HFFc6 (cell line): ENCODE measurements around the gene PIM2. TPM values are rescaled to one million over a fixed set of nuclear protein-coding genes. Genes with fewer than 3 reads are reported as not detected.

Source experiments
- DNase-seq: peaks from one replicate; pipeline ENCODE4 v3.0.0-alpha.2; 2018
- H3K27ac Mint-ChIP-seq: 2 replicates; pipeline ENCODE4 v1.8.0; 2020; ENCODE audit warnings: mild to moderate bottlenecking, mixed read lengths
- H3K27me3 Mint-ChIP-seq: 2 replicates; pipeline ENCODE4 v1.8.0; 2021; ENCODE audit warnings: mild to moderate bottlenecking, moderate library complexity, mixed read lengths; ENCODE audit not compliant: insufficient read depth
- H3K36me3 Mint-ChIP-seq: 2 replicates; pipeline ENCODE4 v1.8.0; 2021; ENCODE audit warnings: low read depth, mixed read lengths
- H3K4me1 Mint-ChIP-seq: 2 replicates; pipeline ENCODE4 v1.8.0; 2020; ENCODE audit warnings: low read depth, mixed read lengths
- H3K4me3 Mint-ChIP-seq: 2 replicates; pipeline ENCODE4 v1.8.0; 2020; ENCODE audit warnings: mild to moderate bottlenecking, moderate library complexity, mixed read lengths
- H3K9me3 Mint-ChIP-seq: 2 replicates; pipeline ENCODE4 v1.8.0; 2020; ENCODE audit warnings: mild to moderate bottlenecking, mixed read lengths
- total RNA-seq, 6 experiments: library from RNA; stranded (reverse); fragmentation: NEBNext Ultra II Directional; extraction: Animal tissue kit (Norgen Biotek cat#: 25700); gene quantifications; 2 replicates in 1 of 6; 3 replicates in 5 of 6; pipeline ENCODE4 v1.2.3, GENCODE V29; 2021
- TF ChIP-seq, protein P1 (sequence below): fragments of 200-600 bp; sonication (generic); IDR thresholded peaks from 2 replicates; pipeline ENCODE4 v1.5.0; 2021; ENCODE audit warnings: antibody characterized with exemption, mild to moderate bottlenecking

Gene PIM2
- total RNA-seq, 6 experiments from 2014 or later: 5.8 to 7.5 (median 6.5) TPM

DNA sequence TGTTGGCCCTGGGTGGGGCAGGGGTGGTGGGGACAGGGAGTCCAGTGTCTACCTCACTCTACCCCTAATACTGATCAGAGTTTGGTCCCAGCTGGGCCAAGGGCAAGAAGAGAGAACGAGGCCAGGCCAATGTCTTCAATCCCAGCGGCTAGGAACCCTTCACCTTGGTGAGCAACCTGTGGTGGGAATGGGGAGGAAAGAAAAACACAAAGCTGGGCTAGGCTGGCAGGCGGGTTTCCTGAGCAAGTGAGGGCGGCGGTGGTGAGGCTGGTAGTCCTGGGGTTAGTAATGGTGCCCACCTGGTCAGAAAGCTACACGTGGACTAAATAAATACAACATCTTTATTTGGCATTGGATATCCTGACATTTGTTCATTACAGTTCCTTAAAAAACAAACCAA, 15.5 kb downstream of the PIM2 start:
- H3K27ac Mint-ChIP-seq: no peak overlapping the region
- H3K4me3 Mint-ChIP-seq: no peak overlapping the region
- H3K9me3 Mint-ChIP-seq: no peaks in the 10 kb centered on the region

GRCh38 chrX:48902776-48903175, 16.0 kb downstream of the PIM2 start:
- Mint-ChIP-seq H3K4me1 (no peaks in the 10 kb centered on the region), H3K36me3 (no peaks in the 10 kb centered on the region), H3K27ac (no peak overlapping the region), H3K27me3 (no peaks in the 10 kb centered on the region; the same call in 1 of the 2 replicates), H3K9me3 (no peaks in the 10 kb centered on the region), H3K4me3 (no peak overlapping the region)
- DNase-seq: no peak
- TF ChIP-seq, protein P1, sequence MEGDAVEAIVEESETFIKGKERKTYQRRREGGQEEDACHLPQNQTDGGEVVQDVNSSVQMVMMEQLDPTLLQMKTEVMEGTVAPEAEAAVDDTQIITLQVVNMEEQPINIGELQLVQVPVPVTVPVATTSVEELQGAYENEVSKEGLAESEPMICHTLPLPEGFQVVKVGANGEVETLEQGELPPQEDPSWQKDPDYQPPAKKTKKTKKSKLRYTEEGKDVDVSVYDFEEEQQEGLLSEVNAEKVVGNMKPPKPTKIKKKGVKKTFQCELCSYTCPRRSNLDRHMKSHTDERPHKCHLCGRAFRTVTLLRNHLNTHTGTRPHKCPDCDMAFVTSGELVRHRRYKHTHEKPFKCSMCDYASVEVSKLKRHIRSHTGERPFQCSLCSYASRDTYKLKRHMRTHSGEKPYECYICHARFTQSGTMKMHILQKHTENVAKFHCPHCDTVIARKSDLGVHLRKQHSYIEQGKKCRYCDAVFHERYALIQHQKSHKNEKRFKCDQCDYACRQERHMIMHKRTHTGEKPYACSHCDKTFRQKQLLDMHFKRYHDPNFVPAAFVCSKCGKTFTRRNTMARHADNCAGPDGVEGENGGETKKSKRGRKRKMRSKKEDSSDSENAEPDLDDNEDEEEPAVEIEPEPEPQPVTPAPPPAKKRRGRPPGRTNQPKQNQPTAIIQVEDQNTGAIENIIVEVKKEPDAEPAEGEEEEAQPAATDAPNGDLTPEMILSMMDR: no peak

More for the DNA sequence above, 15.5 kb downstream of the PIM2 start:
- no peaks in the 10 kb centered on the region; the same call in 1 of the 2 replicates for H3K27me3 Mint-ChIP-seq
- no peak for DNase-seq
- TF ChIP-seq, protein P1: no peak
- no peaks in the 10 kb centered on the region for H3K36me3 Mint-ChIP-seq
- H3K4me1 Mint-ChIP-seq: no peaks in the 10 kb centered on the region

GRCh38 chrX:48902135-48902534, 16.7 kb downstream of the PIM2 start:
- Mint-ChIP-seq H3K4me1 (no peaks in the 10 kb centered on the region), H3K27ac (no peak overlapping the region)
- DNase-seq: no peak

DNA sequence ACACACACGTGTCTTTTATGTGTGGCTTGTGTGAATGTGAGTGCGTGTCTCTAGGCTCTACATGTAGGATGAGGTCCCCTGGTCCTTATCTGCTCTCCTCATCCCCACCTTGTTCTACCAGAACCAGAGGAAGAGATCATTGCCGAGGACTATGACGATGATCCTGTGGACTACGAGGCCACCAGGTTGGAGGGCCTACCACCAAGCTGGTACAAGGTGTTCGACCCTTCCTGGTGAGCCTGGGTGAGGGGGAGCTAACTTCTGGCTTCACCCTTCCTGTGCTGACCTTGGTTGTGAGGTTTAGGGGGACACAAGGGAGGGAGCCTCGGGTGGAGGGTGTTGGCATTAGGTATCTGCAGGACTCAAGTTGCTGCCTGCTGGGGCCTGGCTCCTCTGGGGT, 17.8 kb downstream of the PIM2 start:
- TF ChIP-seq, protein P1: no peak
- H3K9me3 Mint-ChIP-seq: no peaks in the 10 kb centered on the region
- H3K4me3 Mint-ChIP-seq: no peak overlapping the region
- no peaks in the 10 kb centered on the region for H3K36me3 Mint-ChIP-seq
- H3K4me1 Mint-ChIP-seq: no peaks in the 10 kb centered on the region
- no peak overlapping the region for H3K27ac Mint-ChIP-seq
- H3K27me3 Mint-ChIP-seq: no peaks in the 10 kb centered on the region; the same call in none of the 2 replicates
- DNase-seq: no peak

More at GRCh38 chrX:48902135-48902534, 16.7 kb downstream of the PIM2 start:
- H3K4me3 Mint-ChIP-seq: no peak overlapping the region
- TF ChIP-seq, protein P1: no peak
- H3K36me3 Mint-ChIP-seq: no peaks in the 10 kb centered on the region
- H3K9me3 Mint-ChIP-seq: no peaks in the 10 kb centered on the region
- H3K27me3 Mint-ChIP-seq: no peaks in the 10 kb centered on the region; the same call in none of the 2 replicates

DNA sequence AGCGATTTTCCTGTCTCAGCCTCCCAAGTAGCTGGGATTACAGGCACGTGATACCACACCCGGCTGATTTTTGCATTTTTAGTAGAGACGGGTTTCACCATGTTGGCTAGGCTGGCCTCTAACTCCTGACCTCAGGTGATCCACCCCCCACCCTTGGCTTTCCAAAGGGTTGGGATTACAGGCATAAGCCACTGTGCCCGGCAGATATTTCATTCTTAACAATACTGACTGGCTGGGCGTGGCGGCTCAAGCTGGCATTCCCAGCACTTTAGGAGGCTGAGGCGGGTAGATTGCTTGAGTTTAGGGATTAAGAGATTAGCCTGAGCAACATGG, 19.8 kb downstream of the PIM2 start:
- Mint-ChIP-seq H3K27ac (no peak overlapping the region), H3K27me3 (no peaks in the 10 kb centered on the region; the same call in none of the 2 replicates)

More for the DNA sequence above, 19.8 kb downstream of the PIM2 start:
- H3K4me3 Mint-ChIP-seq: peak overlapping the region; percentile 96
- H3K36me3 Mint-ChIP-seq: no peaks in the 10 kb centered on the region
- TF ChIP-seq, protein P1: no peak
- no peak for DNase-seq
- no peaks in the 10 kb centered on the region for H3K9me3 Mint-ChIP-seq
- no peaks in the 10 kb centered on the region for H3K4me1 Mint-ChIP-seq
